Thyroid gland (tissue), 4 donors: ENCODE data around the gene GRAMD2B.

Experiments used
- CTCF ChIP-seq, 6 experiments: fragments of 200-600 bp in 3 of 6; fragments of 450-650 bp in 3 of 6; sonication (generic) in 3 of 6; IDR thresholded peaks; one replicate each; pipeline ENCODE4 v1.5.1; 2016 to 2019; ENCODE audit warnings: antibody characterized with exemption in 6 of 6, mild to moderate bottlenecking in 2 of 6, inconsistent platforms in 1 of 6, moderate library complexity in 1 of 6
- POLR2A ChIP-seq, 2 donors: fragments of 450-650 bp; IDR thresholded peaks; one replicate each; pipeline ENCODE4 v1.6.1; 2017; ENCODE audit warnings: antibody characterized with exemption in 2 of 2, mild to moderate bottlenecking in 2 of 2, moderate library complexity in 1 of 2

DNA sequence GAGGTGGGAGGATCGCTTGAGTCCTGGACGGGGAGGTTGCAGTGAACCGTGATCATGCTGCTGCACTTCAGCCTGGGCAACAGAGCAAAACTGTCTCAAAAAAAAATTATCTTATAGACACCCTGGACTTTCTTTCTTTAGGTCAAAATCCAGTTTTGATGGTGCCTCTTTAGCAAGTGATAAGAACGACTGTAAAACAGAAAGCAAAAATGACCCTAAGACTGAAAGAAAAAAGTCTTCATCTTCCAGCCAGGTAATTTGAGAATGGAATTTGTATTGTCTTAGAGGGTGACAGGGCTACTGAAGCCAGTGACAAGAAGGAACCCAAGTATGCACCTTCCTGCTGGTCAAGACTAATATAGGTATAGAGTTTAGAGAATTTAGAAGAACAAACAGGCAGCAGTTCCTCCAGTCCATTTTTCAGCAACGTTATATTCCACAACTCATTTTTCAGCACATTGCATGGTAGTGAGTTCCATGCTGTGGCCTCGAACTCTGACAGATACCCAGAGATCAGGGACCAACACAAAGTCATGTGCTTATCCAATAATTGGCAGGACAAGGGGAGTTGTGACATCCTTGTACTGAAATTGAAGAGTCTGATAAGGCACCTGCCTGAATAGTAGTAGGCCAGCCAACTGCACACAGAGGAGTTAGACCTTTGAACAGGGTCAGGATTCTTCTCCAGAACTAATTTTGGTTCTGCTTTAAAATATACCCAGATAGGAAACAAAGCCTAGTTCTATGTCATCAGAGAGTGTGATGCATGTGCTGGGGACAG is 46.5 kb downstream of the GRAMD2B start:
- TF ChIP-seq CTCF (IDR thresholded peaks at IDR 0.05) (no peak), POLR2A (IDR thresholded peaks at IDR 0.05) (no peak)
